ENCODE data around the gene ATXN7L3. TPM values are rescaled to one million over a fixed set of nuclear protein-coding genes. Genes with fewer than 3 reads are reported as not detected.
A peak's percentile ranks its signal among the peaks of the same experiment; 100 is the strongest.

Gene ATXN7L3
- total and polyA plus RNA-seq, 12 donors, result 19.6 to 81.4 (median 48.0) TPM

DNA sequence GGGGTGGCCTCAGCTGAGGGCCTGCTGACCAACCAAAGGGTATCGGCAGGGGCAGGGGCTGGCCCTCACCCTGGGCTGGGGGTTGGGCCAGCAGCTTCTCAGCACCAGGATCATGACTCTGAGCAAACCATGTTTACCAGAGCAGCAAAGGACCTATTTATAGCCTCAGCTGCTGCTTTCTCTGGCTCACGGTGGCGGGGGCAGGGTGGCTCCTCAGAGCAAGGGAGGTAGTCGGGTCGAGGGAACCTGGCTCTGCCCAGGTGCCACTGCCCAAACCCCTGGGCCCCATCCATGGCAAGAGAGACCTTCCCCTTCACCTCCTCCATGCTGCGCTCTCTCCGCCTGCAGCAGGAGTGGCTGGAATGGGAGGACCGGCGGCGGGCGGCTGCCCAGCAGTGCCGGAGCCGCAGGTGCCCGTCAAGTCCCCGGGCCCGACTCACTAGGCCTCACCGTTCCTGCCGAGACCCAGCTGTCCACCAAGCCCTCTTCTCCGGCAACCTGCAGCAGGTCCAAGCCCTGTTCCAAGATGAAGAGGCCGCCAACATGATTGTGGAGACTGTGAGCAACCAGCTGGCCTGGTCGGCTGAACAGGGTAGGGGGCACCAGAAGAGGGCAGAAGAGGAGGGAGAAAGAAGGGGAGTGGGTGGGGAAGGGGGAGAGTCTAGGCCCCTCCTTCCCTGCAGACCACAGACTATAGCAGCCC lies 29.0 kb downstream of the ATXN7L3 start, which contains the start of gene ASB16:
Gene ASB16 (plus strand): TSS at position 206 of the 703 bp plus-strand sequence. CDS start 86 bp downstream, at position 292.
- Histone ChIP-seq H3K4me1 (replicated peaks in 1 of 2) (peaks cover 0 to 18% of the 10 kb centered on the region in 2 donors), H3K27me3 (no peaks in the 10 kb centered on the region), H3K27ac (peak within 1 kb of the TSS in 1 of 5 donors; percentile 60), H3K36me3 (replicated peaks in 1 of 2) (no peaks in the 10 kb centered on the region), H3K4me3 (no peak within 1 kb of the TSS), H3K9me3 (replicated peaks in 1 of 3) (no peaks in the 10 kb centered on the region)
- 26 to 61% (median 35%) methylated on average over 5 to 21 of the region's 21 CpGs for WGBS, 4 donors
- intact Hi-C loops (cut with DNase I), result no loop called here
- DNase-seq, result peak in 3 of 7 donors; percentile 48 to 65 (median 61)
- TF ChIP-seq POLR2A (IDR thresholded peaks at IDR 0.05), result no peak
- TF ChIP-seq, protein P1, sequence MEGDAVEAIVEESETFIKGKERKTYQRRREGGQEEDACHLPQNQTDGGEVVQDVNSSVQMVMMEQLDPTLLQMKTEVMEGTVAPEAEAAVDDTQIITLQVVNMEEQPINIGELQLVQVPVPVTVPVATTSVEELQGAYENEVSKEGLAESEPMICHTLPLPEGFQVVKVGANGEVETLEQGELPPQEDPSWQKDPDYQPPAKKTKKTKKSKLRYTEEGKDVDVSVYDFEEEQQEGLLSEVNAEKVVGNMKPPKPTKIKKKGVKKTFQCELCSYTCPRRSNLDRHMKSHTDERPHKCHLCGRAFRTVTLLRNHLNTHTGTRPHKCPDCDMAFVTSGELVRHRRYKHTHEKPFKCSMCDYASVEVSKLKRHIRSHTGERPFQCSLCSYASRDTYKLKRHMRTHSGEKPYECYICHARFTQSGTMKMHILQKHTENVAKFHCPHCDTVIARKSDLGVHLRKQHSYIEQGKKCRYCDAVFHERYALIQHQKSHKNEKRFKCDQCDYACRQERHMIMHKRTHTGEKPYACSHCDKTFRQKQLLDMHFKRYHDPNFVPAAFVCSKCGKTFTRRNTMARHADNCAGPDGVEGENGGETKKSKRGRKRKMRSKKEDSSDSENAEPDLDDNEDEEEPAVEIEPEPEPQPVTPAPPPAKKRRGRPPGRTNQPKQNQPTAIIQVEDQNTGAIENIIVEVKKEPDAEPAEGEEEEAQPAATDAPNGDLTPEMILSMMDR (IDR thresholded peaks at IDR 0.05), result no peak

DNA sequence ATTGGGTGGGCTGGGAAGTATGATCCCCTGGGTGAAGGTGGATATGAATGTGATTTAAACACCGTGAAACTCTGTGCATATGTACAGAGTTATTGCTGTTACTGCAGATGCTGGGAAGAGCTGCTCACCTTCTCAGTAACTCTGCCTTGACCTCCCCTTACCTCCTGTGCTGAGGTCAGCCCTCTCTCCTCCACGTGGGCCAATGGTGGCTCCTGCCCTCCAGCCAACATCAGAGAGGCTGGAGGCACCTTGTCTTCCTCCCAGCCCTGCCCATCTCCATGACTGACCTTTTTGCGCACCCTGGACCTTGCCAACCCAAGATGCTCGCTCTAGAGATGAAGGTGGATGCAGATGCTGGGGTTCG lies 29.6 kb downstream of the ATXN7L3 start:
- Histone ChIP-seq H3K36me3 (replicated peaks in 1 of 2) (no peaks in the 10 kb centered on the region), H3K4me3 (no peak overlapping the region), H3K27me3 (no peaks in the 10 kb centered on the region), H3K27ac (peak overlapping the region in 1 of 5 donors; percentile 60), H3K4me1 (replicated peaks in 1 of 2) (peaks cover 0 to 18% of the 10 kb centered on the region in 2 donors), H3K9me3 (replicated peaks in 1 of 3) (no peaks in the 10 kb centered on the region)
- intact Hi-C loops (cut with DNase I), result no loop called here
- WGBS, 4 donors, result 21 to 59% (median 54%) methylated on average over 2 to 5 of the region's 5 CpGs
- DNase-seq, result no peak
- TF ChIP-seq, protein P1 (IDR thresholded peaks at IDR 0.05), result no peak
- no peak for TF ChIP-seq POLR2A (IDR thresholded peaks at IDR 0.05)

DNA sequence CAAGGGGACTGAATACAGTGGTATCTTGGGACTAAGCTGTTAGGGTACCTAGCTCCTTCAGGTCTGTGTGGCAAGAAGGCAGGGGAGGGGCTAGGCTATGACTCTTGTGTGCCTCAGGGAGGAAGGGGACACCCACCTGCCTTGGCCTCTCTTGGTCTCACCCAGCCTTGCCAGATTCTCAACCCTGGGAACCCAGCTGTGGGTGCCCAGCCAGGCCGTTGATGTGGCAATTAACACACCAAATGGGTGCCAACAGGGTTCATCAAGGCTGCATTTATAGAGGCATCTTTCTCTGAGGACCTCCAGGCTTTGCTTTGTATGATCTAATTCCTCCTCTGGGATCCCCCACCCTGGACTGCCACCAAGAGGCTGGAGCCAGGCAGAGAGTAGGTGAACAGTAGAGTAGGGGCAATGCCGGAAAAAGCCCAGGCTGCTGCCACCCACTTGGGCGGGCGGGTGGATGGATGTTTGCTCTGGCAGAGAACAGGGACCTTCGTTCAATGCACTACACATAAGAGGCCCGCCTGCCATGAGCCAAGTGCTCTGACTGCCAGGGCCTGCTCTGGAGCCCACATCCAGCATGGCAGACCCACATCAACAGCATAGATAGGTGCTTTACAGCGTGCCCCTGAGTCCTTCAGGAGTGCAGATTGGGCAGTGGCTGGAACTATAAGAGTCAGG lies 32.4 kb downstream of the ATXN7L3 start:
- TF ChIP-seq, protein P1 (IDR thresholded peaks at IDR 0.05), result no peak
- TF ChIP-seq POLR2A (IDR thresholded peaks at IDR 0.05), result no peak
- Histone ChIP-seq H3K4me1 (replicated peaks in 1 of 2) (peaks cover 0 to 15% of the 10 kb centered on the region in 2 donors), H3K27me3 (no peaks in the 10 kb centered on the region), H3K4me3 (no peak overlapping the region), H3K9me3 (replicated peaks in 1 of 3) (no peaks in the 10 kb centered on the region), H3K27ac (no peak overlapping the region), H3K36me3 (replicated peaks in 1 of 2) (no peaks in the 10 kb centered on the region)
- intact Hi-C loops (cut with DNase I), result loop anchor here in 1 of 2 donors (10.0 kb wide), 1 partner anchor 223 kb away; the partner anchor contains the start of gene PPY
- 73 to 100% (median 83%) methylated on average over 2 to 7 of the region's 7 CpGs for WGBS, 4 donors
- DNase-seq, result no peak

DNA sequence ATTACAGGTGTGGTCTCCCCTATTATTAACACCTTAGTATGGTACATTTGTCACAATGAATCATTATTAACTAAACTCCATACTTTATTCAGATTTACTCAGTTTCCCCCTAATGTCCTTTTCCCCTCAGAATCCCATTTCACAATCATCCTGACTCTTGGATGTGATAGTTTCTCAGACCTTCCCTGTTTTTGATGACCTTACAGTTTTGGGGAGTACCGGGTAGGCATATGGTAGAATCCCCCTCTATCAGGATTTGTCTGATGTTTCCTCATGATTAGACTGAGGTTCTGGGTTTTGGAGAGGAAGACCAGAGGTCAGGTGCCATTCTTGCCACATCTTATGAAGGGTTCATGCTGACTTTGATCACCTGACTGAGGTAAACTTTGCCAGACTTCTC lies 35.2 kb downstream of the ATXN7L3 start:
- Histone ChIP-seq H3K4me3 (no peak overlapping the region), H3K9me3 (replicated peaks in 1 of 3) (no peaks in the 10 kb centered on the region), H3K27ac (no peak overlapping the region), H3K4me1 (replicated peaks in 1 of 2) (no peaks in the 10 kb centered on the region), H3K36me3 (replicated peaks in 1 of 2) (no peaks in the 10 kb centered on the region), H3K27me3 (no peaks in the 10 kb centered on the region)
- intact Hi-C loops (cut with DNase I), result loop anchor here in 1 of 2 donors (10.0 kb wide), 1 partner anchor 220 kb away; the partner anchor contains the start of gene PPY
- TF ChIP-seq, protein P1 (IDR thresholded peaks at IDR 0.05), result no peak
- no peak for TF ChIP-seq POLR2A (IDR thresholded peaks at IDR 0.05)
- no peak for DNase-seq
- 93 to 100% (median 98%) methylated on average over 1 of the region's 1 CpG for WGBS, 4 donors
